Measurements from ENCODE around the gene VPS50.

GRCh38 chr7:93331706-93332105, 99.5 kb downstream of the VPS50 start:
- TF ChIP-seq CTCF (IDR thresholded peaks at IDR 0.05; ENCODE audit: insufficient read depth, low read length), result no peak
- no peak for TF ChIP-seq POLR2AphosphoS5 (IDR thresholded peaks at IDR 0.05; ENCODE audit: low read depth)
- TF ChIP-seq GABPA (IDR thresholded peaks at IDR 0.05; ENCODE audit: low read depth), result no peak
- TF ChIP-seq REST (IDR thresholded peaks at IDR 0.05; ENCODE audit: insufficient replicate concordance, low read depth), result no peak
- no peak for TF ChIP-seq SPI1 (IDR thresholded peaks at IDR 0.05; ENCODE audit: borderline replicate concordance, low read depth)
